ENCODE data around the gene PRKCQ.

Gene PRKCQ

DNA sequence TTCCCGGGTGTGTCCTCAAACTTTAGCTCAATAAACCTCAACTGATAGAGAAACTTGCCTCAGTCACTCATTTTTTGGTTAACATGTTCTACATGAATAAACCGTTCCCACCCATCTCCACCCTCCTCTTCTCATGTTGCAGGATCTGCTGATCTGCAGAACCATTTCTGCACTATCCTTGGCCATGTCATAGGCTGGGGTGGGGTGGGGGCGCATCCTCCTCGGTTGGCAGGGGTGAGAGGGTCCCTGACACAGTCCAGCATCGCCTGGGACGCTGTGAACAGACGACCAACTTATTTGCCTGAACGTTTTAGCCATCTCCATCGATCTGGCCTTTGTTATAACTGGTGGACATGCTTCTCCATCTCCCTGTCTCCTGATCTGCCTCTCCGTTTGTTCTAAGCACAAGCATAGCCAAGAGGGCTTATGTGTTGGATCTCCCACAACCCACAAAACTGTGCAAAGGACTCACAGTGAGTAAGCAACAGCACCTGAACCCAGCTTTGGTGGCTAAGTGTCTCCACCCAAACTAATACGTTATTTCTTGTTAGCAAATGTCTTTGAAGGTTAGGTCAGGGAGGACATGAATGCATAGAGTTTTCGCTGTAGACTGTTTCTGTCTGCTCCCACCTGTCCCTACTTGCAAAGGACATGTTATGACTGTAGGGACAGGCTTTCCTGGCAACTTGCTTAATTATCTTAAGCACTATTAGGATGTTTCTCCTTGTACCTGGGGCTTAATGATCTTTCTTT, 51.7 kb downstream of the PRKCQ start:
- Histone ChIP-seq H3K4me3 (replicated peaks; ENCODE audit: insufficient read depth, low read length) (no peak overlapping the region), H3K27me3 (ENCODE audit: insufficient read depth, poor library complexity, severe bottlenecking) (no peaks in the 10 kb centered on the region), H3K27ac (replicated peaks) (no peak overlapping the region)
- DNase-seq (ENCODE audit: low read depth in 1 of 2, low spot score in 1 of 2) = no peak
- TF ChIP-seq REST (IDR thresholded peaks at IDR 0.05; ENCODE audit: insufficient replicate concordance, low read depth) (no peak), POLR2AphosphoS5 (IDR thresholded peaks at IDR 0.05; ENCODE audit: low read depth) (no peak), CTCF (IDR thresholded peaks at IDR 0.05; ENCODE audit: insufficient read depth, low read length) (no peak), SPI1 (IDR thresholded peaks at IDR 0.05; ENCODE audit: borderline replicate concordance, low read depth) (no peak)

- Histone ChIP-seq H3K27ac (replicated peaks) (no peak overlapping the region), H3K4me3 (replicated peaks; ENCODE audit: insufficient read depth, low read length) (no peak overlapping the region), H3K27me3 (ENCODE audit: insufficient read depth, poor library complexity, severe bottlenecking) (no peaks in the 10 kb centered on the region)
- DNase-seq (ENCODE audit: low read depth in 1 of 2, low spot score in 1 of 2) = no peak
- TF ChIP-seq GABPA (IDR thresholded peaks at IDR 0.05; ENCODE audit: low read depth) (no peak), SPI1 (IDR thresholded peaks at IDR 0.05; ENCODE audit: borderline replicate concordance, low read depth) (no peak), POLR2AphosphoS5 (IDR thresholded peaks at IDR 0.05; ENCODE audit: low read depth) (no peak), CTCF (IDR thresholded peaks at IDR 0.05; ENCODE audit: insufficient read depth, low read length) (no peak), REST (IDR thresholded peaks at IDR 0.05; ENCODE audit: insufficient replicate concordance, low read depth) (no peak)
Observed at GRCh38 chr10:6525599-6526165, 54.4 kb downstream of the PRKCQ start.

- Histone ChIP-seq H3K4me3 (replicated peaks; ENCODE audit: insufficient read depth, low read length) (no peak overlapping the region), H3K27me3 (ENCODE audit: insufficient read depth, poor library complexity, severe bottlenecking) (no peaks in the 10 kb centered on the region), H3K27ac (replicated peaks) (no peak overlapping the region)
- TF ChIP-seq REST (IDR thresholded peaks at IDR 0.05; ENCODE audit: insufficient replicate concordance, low read depth) (no peak), POLR2AphosphoS5 (IDR thresholded peaks at IDR 0.05; ENCODE audit: low read depth) (no peak), CTCF (IDR thresholded peaks at IDR 0.05; ENCODE audit: insufficient read depth, low read length) (no peak)
- no peak for DNase-seq (ENCODE audit: low read depth in 1 of 2, low spot score in 1 of 2)
Observed at GRCh38 chr10:6522230-6522629, 57.8 kb downstream of the PRKCQ start.

All from HL-60 (cell line).